Parietal lobe (tissue), 1 donor: ENCODE data around the gene ACAD11. TPM values are rescaled to one million over a fixed set of nuclear protein-coding genes. Genes with fewer than 3 reads are reported as not detected.

Experiments used
- total RNA-seq: library from RNA; depleted of rRNA; stranded (reverse); fragments of >200 nt; gene quantifications from one replicate; pipeline ENCODE4 v1.2.3, GENCODE V29; 2014

The ACAD11 gene, protein sequence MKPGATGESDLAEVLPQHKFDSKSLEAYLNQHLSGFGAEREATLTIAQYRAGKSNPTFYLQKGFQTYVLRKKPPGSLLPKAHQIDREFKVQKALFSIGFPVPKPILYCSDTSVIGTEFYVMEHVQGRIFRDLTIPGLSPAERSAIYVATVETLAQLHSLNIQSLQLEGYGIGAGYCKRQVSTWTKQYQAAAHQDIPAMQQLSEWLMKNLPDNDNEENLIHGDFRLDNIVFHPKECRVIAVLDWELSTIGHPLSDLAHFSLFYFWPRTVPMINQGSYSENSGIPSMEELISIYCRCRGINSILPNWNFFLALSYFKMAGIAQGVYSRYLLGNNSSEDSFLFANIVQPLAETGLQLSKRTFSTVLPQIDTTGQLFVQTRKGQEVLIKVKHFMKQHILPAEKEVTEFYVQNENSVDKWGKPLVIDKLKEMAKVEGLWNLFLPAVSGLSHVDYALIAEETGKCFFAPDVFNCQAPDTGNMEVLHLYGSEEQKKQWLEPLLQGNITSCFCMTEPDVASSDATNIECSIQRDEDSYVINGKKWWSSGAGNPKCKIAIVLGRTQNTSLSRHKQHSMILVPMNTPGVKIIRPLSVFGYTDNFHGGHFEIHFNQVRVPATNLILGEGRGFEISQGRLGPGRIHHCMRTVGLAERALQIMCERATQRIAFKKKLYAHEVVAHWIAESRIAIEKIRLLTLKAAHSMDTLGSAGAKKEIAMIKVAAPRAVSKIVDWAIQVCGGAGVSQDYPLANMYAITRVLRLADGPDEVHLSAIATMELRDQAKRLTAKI
- total RNA-seq: 40.7 TPM

DNA sequence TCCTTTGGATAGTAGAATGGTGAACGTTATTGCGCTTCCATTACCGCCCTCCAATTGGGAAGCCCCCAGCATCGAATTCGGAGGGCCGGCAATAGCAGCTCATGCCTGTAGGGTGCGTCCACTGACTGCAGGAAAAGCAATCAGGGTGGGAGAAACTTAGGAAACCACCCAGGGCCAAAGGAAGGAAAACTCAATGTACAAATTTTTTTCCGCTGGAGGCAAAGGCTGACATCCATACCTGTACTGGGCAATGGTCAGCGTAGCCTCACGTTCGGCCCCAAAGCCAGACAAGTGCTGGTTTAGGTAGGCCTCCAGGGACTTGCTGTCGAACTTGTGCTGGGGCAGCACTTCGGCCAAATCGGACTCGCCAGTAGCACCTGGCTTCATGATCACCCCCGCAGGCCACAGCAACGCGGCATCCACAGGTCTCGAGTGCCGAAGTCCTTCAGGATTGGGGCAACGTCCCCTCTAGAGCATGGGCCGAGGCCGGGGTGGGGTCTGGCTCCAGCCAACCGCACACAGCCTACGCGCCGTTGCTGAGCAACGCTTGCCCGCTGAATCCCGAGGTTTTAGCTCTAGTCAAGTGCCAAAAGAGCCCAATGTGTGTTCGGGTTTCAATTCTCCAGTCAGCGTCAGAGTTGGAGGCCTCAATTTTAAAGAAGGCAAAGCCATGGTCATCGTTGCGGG is at the start of gene ACAD11:
TSS of gene ACAD11 (minus strand) at position 445 of the 687 bp plus-strand sequence. CDS start at position 387, 58 bp downstream.

DNA sequence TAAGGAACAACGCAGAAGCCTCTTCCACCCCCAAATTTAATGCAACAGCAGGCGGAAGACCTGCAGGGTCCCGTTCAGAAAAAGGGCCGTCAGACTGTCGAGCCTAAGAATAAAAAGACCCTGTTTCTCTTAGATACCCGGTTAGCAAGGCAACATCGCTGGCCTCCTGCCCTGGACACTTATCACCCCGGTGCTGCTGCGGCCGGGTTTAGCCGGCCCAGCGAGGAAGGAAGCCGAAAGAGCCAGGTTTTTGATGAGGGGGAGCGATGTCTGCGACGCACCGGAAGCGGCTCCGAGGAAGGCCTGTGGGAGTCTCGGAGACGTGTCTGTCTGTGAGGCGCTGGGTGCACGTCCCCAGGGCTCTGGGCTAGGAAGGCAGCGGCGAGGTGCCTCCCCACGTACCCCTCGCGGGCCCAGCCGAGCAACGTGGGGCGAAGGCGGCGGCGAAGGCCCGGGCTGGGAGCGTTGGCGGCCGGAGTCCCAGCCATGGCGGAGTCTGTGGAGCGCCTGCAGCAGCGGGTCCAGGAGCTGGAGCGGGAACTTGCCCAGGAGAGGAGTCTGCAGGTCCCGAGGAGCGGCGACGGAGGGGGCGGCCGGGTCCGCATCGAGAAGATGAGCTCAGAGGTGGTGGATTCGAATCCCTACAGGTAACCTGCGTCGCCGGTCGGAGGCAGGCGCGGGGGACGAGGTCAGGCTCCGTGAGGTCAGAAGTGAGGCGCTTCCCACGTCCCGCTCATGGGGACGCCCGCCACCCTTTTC is 622 bp upstream of the ACAD11 start, which contains the start of gene UBA5:
TSS of gene UBA5 (plus strand) at position 278 of the 759 bp plus-strand sequence. CDS start at position 487, 209 bp downstream.

DNA sequence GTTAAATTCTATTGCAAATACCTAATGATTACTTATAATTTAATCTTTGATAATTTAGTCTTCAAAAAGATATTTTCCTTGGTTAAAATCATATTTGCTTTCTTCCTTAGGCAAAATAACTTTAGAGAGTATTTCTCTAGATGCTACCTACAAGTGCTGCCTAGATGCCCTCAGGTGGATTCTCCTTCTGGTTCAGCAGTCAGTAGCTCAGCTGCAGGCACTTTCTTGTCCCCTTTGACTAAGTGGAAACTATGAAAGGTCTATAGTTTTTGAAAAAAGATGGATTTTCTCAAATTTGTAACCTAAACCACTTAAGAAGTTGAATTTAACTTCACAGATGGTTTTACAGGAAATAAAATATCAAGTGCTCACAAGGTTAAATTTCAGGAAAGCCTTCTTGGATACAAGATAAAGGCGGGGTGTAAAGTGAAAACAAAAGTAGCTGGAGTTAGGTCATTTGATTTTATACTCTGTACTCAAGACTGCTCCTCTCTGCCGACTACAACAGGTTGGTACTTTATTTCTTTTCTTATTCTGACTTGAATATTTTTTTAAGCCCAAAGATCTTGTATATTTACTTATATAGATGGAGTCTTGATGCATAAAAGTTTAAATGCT is 62.7 kb downstream of the ACAD11 start, which contains the start of gene ACKR4:
TSS of gene ACKR4 (plus strand) at position 455 of the 618 bp plus-strand sequence. CDS start 3,128 bp downstream, outside the sequence.

Other genes with a start within 250 kb of the ACAD11 start
- 111 TPM for gene DNAJC13, start 242.3 kb downstream of the ACAD11 start, total RNA-seq
- not detected for gene ACKR4, start 62.5 kb downstream of the ACAD11 start, total RNA-seq
- gene UBA5, start 520 bp upstream of the ACAD11 start, total RNA-seq: 98.0 TPM
- gene NPHP3, start 62.6 kb upstream of the ACAD11 start, total RNA-seq: 33.5 TPM